Measurements from ENCODE around the gene ETS1. TPM values are rescaled to one million over a fixed set of nuclear protein-coding genes. Genes with fewer than 3 reads are reported as not detected.

The ETS1 gene
- total and polyA plus RNA-seq, 2 experiments from 2014 or later: 25.6 to 52.6 TPM

- Mint-ChIP-seq H3K4me3 (no peak overlapping the region), H3K27me3 (ENCODE audit: insufficient read depth, low read depth, poor library complexity) (no peaks in the 10 kb centered on the region), H3K27ac (no peak overlapping the region), H3K4me1 (peaks cover 7% of the 10 kb centered on the region; the same call in 2 of the 3 replicates), H3K9me3 (no peaks in the 10 kb centered on the region), H3K36me3 (ENCODE audit: low read depth) (peaks cover 7% of the 10 kb centered on the region; the same call in 1 of the 3 replicates)
- H3K4me3 ChIP-seq: no peak overlapping the region
- DNase-seq (ENCODE audit: low spot score) (no peak), ATAC-seq (no peak)
- TF ChIP-seq ZNF114 (CRISPR knock-in tag; IDR thresholded peaks at IDR 0.05): no peak
- H3K27me3 ChIP-seq (ENCODE audit: insufficient read depth): no peaks in the 10 kb centered on the region
- no peak overlapping the region for H3K27ac ChIP-seq (ENCODE audit: low read depth)
- H4K20me1 ChIP-seq (replicated peaks; ENCODE audit: insufficient read depth): peaks cover 12% of the 10 kb centered on the region
- H3K4me1 ChIP-seq (ENCODE audit: insufficient read depth): no peaks in the 10 kb centered on the region
- peaks cover 7% of the 10 kb centered on the region; the same call in 1 of the 2 replicates for H3K79me2 ChIP-seq (replicated peaks; ENCODE audit: insufficient read depth)
- H3K4me2 ChIP-seq: no peak overlapping the region
- H2AFZ ChIP-seq: no peak overlapping the region
- H3F3A ChIP-seq (replicated peaks; ENCODE audit: low read depth): no peaks in the 10 kb centered on the region
- H3K36me3 ChIP-seq (ENCODE audit: insufficient read depth): peaks cover 11% of the 10 kb centered on the region; the same call in 1 of the 2 replicates
- H3K9me2 ChIP-seq (ENCODE audit: insufficient read depth): no peaks in the 10 kb centered on the region
Observed at GRCh38 chr11:128477811-128478210, 109.5 kb downstream of the ETS1 start.

GRCh38 chr11:128477278-128477677 is 110.1 kb downstream of the ETS1 start:
- H3K27ac Mint-ChIP-seq: no peak overlapping the region
- peaks cover 12% of the 10 kb centered on the region for H4K20me1 ChIP-seq (replicated peaks; ENCODE audit: insufficient read depth)
- H3K27ac ChIP-seq (ENCODE audit: low read depth): no peak overlapping the region
- H3K4me3 Mint-ChIP-seq: no peak overlapping the region
- H3K4me2 ChIP-seq: no peak overlapping the region
- no peak overlapping the region for H2AFZ ChIP-seq
- H3K36me3 ChIP-seq (ENCODE audit: insufficient read depth): peaks cover 11% of the 10 kb centered on the region; the same call in 1 of the 2 replicates
- H3K4me3 ChIP-seq: no peak overlapping the region
- ATAC-seq (no peak), DNase-seq (ENCODE audit: low spot score) (no peak)
- no peaks in the 10 kb centered on the region for H3K4me1 ChIP-seq (ENCODE audit: insufficient read depth)
- H3K9me3 Mint-ChIP-seq: no peaks in the 10 kb centered on the region
- H3K36me3 Mint-ChIP-seq (ENCODE audit: low read depth): peaks cover 10% of the 10 kb centered on the region; the same call in 1 of the 3 replicates
- H3K27me3 Mint-ChIP-seq (ENCODE audit: insufficient read depth, low read depth, poor library complexity): no peaks in the 10 kb centered on the region
- no peaks in the 10 kb centered on the region for H3K9me2 ChIP-seq (ENCODE audit: insufficient read depth)
- peaks cover 6% of the 10 kb centered on the region; the same call in 1 of the 2 replicates for H3K79me2 ChIP-seq (replicated peaks; ENCODE audit: insufficient read depth)
- H3K27me3 ChIP-seq (ENCODE audit: insufficient read depth): no peaks in the 10 kb centered on the region
- H3F3A ChIP-seq (replicated peaks; ENCODE audit: low read depth): no peaks in the 10 kb centered on the region
- H3K4me1 Mint-ChIP-seq: peaks cover 7% of the 10 kb centered on the region; the same call in 2 of the 3 replicates
- TF ChIP-seq CREB1 (CRISPR knock-in tag; IDR thresholded peaks at IDR 0.05; ENCODE audit: low read depth): no peak
- TF ChIP-seq POLR2AphosphoS5 (IDR thresholded peaks at IDR 0.05; ENCODE audit: low read depth): no peak
- TF ChIP-seq, protein P1, sequence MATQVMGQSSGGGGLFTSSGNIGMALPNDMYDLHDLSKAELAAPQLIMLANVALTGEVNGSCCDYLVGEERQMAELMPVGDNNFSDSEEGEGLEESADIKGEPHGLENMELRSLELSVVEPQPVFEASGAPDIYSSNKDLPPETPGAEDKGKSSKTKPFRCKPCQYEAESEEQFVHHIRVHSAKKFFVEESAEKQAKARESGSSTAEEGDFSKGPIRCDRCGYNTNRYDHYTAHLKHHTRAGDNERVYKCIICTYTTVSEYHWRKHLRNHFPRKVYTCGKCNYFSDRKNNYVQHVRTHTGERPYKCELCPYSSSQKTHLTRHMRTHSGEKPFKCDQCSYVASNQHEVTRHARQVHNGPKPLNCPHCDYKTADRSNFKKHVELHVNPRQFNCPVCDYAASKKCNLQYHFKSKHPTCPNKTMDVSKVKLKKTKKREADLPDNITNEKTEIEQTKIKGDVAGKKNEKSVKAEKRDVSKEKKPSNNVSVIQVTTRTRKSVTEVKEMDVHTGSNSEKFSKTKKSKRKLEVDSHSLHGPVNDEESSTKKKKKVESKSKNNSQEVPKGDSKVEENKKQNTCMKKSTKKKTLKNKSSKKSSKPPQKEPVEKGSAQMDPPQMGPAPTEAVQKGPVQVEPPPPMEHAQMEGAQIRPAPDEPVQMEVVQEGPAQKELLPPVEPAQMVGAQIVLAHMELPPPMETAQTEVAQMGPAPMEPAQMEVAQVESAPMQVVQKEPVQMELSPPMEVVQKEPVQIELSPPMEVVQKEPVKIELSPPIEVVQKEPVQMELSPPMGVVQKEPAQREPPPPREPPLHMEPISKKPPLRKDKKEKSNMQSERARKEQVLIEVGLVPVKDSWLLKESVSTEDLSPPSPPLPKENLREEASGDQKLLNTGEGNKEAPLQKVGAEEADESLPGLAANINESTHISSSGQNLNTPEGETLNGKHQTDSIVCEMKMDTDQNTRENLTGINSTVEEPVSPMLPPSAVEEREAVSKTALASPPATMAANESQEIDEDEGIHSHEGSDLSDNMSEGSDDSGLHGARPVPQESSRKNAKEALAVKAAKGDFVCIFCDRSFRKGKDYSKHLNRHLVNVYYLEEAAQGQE (IDR thresholded peaks at IDR 0.05; ENCODE audit: unreplicated experiment): no peak
- no peak for TF ChIP-seq NANOG (IDR thresholded peaks at IDR 0.05; ENCODE audit: borderline replicate concordance)
- TF ChIP-seq ZNF331 (CRISPR knock-in tag; IDR thresholded peaks at IDR 0.05; ENCODE audit: low read depth): no peak
- no peak for TF ChIP-seq STAT1 (IDR thresholded peaks at IDR 0.05; ENCODE audit: unreplicated experiment)
- no peak for TF ChIP-seq EZH2 (IDR thresholded peaks at IDR 0.05; ENCODE audit: low read depth, unreplicated experiment)
- TF ChIP-seq ETS1 (IDR thresholded peaks at IDR 0.05): no peak
- TF ChIP-seq EZH2phosphoT487 (IDR thresholded peaks at IDR 0.05; ENCODE audit: unreplicated experiment): no peak
- no peak for TF ChIP-seq CTCF (conservative IDR thresholded peaks at IDR 0.05; ENCODE audit: low read depth in 2 of 2)
- no peak for TF ChIP-seq ZNF114 (CRISPR knock-in tag; IDR thresholded peaks at IDR 0.05)
